Endometrial microvascular endothelial cells (primary cell): ENCODE data around the gene TFRC. TPM values are rescaled to one million over a fixed set of nuclear protein-coding genes. Genes with fewer than 3 reads are reported as not detected.
"Not testable (repeated sequence)": the region's sequence is repeated elsewhere in the genome, so short reads cannot be mapped to it uniquely, and the experiment has no call there.

Experiments used
- in situ Hi-C: cut with HindIII; loops from 2 replicates; pipeline ENCODE4 v1.10.0; 2017; ENCODE audit warnings: low sequenced_read_pairs, low pct_unique_long_range_greater_than_20kb; ENCODE audit errors: inconsistent ontology term
- total RNA-seq: library from RNA; depleted of rRNA; stranded (reverse); fragments of >200 nt; gene quantifications from one replicate; pipeline ENCODE4 v1.2.3, GENCODE V29; 2015; ENCODE audit errors: inconsistent ontology term

TFRC gene
- total RNA-seq, 1 donor from 2014 or later = 83.1 TPM

DNA sequence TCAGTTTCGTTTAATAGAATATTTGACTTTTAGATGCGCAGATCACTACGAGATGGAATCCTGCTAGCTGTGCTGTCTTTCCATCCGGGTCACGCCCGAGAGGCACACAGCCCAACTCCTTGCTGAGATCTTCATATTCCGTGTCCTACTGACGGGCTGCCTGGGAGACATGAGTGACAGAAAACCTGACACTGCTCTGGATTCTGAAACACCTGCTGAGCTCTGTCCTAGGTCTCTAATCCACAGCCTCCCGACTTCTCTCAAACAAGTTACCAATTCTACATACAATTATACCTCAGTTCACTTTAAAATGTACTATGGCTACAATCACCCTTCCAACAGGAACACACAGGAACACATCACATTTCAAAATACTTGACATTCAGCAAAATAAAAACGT, 27.2 kb downstream of the TFRC start:
- in situ Hi-C loops = no loop called here

DNA sequence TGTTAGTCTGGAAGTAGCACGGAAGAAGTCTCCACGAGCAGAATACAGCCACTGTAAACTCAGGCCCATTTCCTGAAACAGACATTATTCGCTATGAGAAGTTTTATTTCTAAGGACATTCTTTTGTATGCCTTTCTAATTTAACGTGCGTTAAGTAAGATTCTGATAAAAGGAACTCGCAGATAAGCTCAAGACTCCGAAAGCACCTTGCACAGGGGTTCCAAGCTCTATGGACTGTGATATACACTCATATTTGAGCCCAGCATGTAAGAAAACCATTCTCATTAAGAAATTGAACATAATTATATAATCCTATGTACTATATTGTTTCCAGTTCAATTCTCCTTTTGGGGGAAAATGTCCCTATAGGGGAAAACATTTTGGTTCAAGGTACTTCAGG, 28.4 kb downstream of the TFRC start:
- in situ Hi-C loops = no loop called here

DNA sequence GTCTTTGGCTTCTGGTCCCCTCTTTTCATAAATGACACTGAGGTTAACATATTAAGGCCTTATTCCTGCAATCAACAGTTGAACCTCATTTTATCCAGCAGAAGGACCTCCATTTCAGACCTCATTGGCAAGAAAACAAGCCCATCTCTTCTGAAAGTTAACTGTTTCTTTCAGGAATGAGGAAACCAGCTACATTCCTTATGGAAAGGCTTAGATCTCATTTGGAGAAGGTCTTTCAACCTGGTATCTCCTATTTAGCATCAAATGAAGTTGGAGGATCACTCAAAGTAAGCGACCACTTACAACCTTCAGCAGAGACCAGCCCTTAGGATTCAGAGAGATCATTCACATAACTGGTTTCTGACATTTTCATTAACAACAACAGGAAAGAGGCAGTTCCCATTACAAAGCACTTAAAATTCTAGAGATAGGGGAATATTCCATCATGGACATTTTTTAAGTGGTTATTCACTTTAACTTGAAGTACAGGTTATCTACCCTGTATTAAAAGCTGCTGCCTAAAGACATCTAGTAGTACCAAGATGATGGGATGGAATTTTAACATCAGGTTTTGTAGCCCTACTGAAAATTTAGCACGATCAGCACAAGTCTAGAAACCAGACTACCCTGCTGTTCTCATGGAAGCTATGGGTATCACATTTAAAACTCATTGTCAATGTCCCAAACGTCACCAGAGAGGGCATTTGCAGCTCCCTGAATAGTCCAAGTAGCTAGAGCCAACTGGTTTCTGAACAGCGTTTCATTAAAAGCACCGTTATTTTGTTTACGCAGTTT, 30.4 kb downstream of the TFRC start:
- in situ Hi-C loops = no loop called here

DNA sequence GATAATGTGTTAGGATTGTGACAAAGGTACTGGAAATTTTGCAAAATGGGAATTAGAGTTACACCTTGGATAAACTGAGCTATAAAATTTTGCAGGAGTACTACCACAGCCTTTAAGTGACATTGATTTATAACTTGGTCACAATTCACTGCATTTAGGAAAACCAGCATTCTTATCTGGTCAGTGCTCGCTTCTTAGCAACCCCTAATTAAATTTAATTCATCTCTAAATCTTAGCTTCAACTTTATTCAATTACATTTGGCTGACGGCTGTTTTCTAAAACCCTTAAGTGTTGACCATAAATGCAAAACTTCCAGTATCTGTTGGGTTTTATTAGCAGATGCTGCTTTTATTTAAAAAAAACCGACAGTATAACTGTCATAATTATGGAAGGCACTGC, 31.3 kb downstream of the TFRC start:
- in situ Hi-C loops = no loop called here

DNA sequence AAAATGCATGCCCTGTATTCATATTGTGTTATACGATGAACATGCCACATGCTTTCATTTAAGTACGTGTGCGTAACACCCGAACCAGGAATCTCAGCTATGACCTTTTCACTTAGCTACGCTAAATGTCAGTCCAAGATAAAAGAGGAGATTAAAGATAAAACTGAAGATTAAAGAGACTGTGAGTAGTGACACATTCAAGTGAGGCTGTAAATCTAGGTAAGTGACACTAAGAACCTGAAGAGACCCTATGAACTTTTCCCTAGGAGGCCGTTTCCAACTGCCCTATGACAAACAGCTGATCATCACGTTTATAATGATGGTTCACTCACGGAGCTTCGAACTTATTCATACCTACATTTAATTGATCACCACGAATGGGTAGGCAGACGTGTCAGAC, 32.2 kb downstream of the TFRC start:
- in situ Hi-C loops = no loop called here

DNA sequence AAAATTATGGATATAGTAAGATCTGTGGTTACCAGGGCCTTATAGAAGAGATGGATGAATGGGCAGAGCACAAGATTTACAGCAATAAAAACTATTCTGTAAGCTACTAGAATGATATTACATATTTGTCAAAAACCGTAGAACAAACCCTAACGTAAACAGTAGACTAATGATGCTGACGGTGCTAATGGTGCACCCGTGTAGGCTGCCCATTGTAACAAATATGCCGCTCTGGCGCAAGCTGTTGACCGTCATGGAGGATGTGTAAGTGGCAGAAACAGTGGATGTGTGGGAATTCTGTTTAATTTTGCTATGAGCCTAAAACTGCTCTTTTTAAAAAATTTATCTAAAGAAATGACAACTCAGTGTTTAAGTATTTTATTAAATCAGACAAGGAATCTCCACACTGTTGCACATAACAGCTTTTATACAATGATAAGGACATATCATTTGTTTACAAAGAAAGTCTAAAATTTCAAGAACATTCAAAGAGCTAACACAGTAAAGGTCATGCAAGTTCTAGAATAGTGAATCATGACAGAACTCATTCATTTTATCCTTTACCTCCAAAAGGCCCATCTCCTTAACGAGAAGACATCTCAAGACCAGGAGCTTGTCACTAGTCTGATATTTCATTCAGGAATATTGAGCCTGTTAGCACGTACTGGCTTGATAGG, 32.8 kb downstream of the TFRC start:
- in situ Hi-C loops = no loop called here

- in situ Hi-C loops = no loop called here
These were observed 34.4 kb downstream of the TFRC start for GRCh38 chr3:196047391-196048030.

GRCh38 chr3:196044513-196044912, 37.4 kb downstream of the TFRC start:
- in situ Hi-C loops = no loop called here

- in situ Hi-C loops = no loop called here
These were observed 39.2 kb downstream of the TFRC start for GRCh38 chr3:196042673-196043072.

DNA sequence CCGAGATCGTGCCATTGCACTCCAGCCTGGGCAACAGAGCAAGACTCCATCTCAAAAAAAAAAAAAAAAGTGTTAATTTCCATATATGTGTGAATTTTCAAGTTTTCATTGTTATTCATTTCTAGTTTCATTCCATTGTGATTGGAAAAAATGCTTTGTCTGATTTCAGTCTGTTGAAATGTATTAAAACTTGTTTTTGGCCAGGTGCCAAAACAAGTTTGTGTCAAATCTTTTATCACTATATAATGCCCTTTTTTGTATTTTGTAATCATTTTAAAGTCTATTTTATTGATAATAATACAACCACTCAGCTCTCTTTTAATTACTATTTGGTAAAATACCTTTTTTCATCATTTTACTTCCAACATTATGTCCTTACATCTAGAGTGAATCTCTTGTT, 42.5 kb downstream of the TFRC start:
- in situ Hi-C loops = no loop called here

DNA sequence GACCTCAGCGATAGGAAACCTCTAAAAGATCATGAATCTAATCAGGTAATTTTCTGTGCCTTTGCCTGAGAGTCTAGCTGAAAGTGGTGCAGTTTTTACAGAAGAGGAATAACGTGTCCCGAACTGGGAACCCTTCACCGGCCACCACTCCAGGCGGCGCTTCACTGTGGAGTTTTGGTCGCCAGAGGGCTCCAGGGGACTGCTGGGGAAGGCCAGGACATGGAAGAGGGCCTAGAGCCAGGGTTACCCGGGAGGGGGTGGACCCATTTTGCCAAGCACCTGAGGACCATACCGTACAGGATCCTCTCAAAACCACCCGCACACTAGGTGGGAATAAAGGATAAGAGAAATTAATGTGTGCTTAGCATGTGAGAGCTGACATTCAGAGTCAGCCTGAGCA, 55.8 kb downstream of the TFRC start:
- in situ Hi-C loops = not testable (repeated sequence)

DNA sequence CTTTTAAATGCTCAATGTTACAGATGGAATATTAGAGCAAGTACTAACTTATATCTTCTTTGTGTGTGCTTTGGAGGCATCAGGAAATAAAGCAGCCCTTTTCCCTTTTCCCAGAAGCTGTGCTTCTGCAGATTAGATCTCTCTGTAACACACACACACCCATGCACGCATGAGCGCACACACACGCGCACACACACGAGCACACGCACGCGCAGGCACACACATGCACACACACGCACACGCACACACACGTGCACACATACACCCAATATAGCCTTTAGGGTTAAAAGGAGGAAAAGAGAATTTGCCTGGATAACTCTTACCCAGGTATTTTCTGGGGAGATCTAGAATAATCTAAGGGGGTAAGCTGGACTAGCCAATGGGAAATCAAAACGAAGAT, 56.9 kb downstream of the TFRC start:
- in situ Hi-C loops = no loop called here

- in situ Hi-C loops = no loop called here
These were observed 57.9 kb downstream of the TFRC start for GRCh38 chr3:196023947-196024346.

GRCh38 chr3:196022499-196022878, 59.4 kb downstream of the TFRC start:
- in situ Hi-C loops = not testable (repeated sequence)

DNA sequence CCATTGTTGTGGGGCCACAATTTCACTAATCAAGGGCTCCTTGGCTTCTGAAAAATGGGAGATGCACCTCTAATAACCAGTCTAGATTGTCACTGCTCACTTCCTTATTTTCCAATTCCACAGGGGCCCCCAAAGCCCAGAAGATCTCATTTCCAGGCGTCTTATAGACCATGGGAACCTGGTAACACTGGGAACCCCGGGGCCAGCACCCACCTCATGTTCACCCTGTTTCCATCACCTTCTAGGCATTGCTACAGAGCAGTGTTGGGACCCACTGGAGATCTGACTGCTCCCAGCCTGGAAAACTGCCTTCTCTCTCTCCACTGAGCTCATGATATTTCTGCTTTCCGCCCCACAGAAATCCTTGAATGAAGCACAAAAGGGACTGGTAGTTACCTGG, 61.5 kb downstream of the TFRC start:
- in situ Hi-C loops = no loop called here

GRCh38 chr3:196019576-196019975, 62.3 kb downstream of the TFRC start:
- in situ Hi-C loops = not testable (repeated sequence)

GRCh38 chr3:196018159-196018558, 63.7 kb downstream of the TFRC start:
- in situ Hi-C loops = not testable (repeated sequence)

- in situ Hi-C loops = no loop called here
These were observed 65.4 kb downstream of the TFRC start for GRCh38 chr3:196016485-196016884.

GRCh38 chr3:196016059-196016458, 65.8 kb downstream of the TFRC start:
- in situ Hi-C loops = no loop called here
